Activated CD8-positive, alpha-beta memory T cell treated with anti-CD3 and anti-CD28 coated beads, Interleukin-2, amount 50 U/mL, for 24 hours (primary cell): ENCODE data around the gene LRRIQ3.

Source experiments
- DNase-seq: peaks from one replicate; pipeline ENCODE4 v3.0.0-alpha.2; 2020; ENCODE audit errors: extremely low read depth

The LRRIQ3 gene

GRCh38 chr1:74113333-74113732 is 84.6 kb downstream of the LRRIQ3 start:
- no peak for DNase-seq

- no peak for DNase-seq
Measured at GRCh38 chr1:74107394-74107793, 90.6 kb downstream of the LRRIQ3 start.

- no peak for DNase-seq
Measured at GRCh38 chr1:74091371-74091770, 106.6 kb downstream of the LRRIQ3 start.

- DNase-seq, result no peak
Measured at GRCh38 chr1:74083128-74083527, 114.8 kb downstream of the LRRIQ3 start.

- no peak for DNase-seq
Measured at GRCh38 chr1:74065081-74065480, 132.9 kb downstream of the LRRIQ3 start.

DNA sequence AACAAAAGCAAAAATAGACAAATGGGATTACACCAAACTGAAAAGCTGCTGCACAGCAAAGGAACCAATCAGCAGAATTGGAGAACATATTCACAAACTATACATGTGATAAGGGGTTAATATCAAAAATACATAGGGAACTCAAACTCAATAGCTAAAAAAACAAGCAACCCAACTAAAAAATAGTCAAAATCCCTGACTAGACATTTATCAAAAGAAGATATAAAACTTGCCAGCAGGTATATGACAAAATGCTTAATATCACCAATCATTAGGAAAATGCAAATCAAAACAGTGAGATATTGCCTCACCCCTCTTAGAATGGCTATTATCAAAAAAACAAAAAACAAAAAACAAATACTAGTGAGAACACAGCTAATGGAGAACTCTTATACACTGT is 140.3 kb downstream of the LRRIQ3 start:
- DNase-seq, result no peak

DNA sequence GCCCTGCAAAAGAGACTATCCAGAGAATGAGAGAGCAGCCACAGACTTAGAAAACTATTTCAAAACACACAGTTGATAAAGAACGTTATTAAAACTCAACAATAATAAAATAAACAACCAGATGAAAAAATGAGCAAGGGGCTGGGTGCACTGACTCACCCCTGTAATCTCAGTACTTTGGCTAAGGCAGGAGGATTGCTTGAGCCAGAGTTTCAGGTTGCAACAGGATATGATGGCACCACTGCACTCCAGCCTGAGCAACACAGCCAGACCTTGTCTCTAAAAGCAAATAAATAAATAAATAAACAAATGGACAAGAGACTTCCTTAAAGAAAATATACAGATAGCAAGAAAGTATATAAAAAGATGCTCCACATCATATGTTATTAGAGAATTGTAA is 144.6 kb downstream of the LRRIQ3 start:
- DNase-seq, result no peak

- no peak for DNase-seq
Measured at GRCh38 chr1:74050386-74050785, 147.6 kb downstream of the LRRIQ3 start.

DNA sequence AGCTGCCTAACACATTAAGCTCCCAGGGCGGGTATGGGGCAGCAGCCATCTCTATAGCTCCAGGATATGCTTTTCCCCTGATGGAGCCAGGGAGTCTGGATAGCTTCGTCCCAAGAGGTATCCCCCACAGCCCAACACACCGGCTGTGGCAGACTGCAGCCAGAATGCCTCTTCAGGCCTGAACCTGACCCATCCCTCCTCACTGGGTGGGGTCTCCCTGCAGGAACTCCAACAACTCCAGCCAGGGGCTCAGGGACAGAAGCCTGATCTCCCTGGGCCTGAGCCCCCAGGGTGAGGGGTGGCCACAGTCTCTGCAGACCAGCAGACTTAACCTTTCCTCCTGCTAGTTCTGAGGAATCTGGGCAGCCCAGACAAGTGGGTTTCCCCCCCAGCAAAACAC is 159.9 kb downstream of the LRRIQ3 start:
- DNase-seq, result no peak

DNA sequence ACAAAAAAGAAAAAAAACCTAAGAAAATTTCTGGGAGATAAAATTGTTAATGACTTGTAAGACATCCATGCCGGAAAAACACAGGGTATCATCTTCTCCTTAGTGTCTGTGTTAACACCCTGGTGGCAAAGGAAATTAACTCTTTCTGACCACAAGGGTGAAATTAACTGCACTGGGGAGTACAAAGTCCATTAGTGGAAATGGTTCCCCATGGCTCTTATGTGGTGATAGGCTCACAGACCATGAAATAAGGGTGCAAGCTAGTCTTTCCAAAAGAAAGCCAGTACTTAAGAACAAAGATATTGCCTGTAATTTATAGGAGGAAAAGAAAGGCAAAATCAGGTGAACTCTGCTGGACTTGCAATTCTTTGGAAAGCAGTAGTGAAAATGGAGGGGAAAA is 185.4 kb downstream of the LRRIQ3 start:
- DNase-seq, result no peak

DNA sequence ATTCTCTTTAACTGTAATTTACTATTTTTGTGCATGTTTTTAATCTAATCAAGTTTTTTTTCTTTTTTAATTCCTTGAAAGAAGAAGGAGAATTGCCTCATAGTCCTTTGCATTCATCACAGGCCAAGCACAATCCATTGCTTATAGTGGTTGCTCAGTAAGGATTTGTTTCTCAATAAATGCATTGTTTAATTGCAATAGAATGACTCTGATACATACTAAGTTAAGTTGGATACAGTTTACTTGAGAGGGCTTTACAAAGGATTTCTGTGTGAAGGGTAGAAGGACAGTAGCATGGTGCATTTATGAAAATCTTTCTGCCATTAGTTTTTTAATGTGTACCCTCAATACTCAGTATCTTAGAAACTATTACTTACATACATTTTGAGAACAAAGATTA is 186.2 kb downstream of the LRRIQ3 start:
- no peak for DNase-seq

- DNase-seq, result no peak
Measured at GRCh38 chr1:74010206-74010605, 187.8 kb downstream of the LRRIQ3 start.

DNA sequence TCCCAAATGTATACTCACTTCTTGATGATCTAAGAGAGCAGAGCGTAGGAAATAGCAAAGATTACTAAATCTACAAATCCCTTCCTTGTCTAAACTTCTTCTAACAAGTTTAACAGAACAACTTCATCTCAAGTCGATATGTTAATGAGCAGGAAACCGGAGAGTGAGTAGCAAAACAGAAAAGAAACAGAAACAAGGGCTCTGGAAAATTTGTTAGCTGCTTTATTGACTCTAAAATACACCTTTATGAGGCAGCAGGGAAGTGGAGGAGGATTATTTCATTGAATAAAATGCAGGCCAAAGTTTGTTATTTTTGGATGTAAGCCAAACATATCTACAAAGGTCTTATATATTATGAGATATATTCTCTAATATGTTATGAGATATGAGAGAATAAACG is 192.4 kb downstream of the LRRIQ3 start:
- DNase-seq, result no peak

- no peak for DNase-seq
Measured at GRCh38 chr1:74003806-74004205, 194.2 kb downstream of the LRRIQ3 start.

GRCh38 chr1:73998348-73998959 is 199.5 kb downstream of the LRRIQ3 start:
- DNase-seq, result no peak

DNA sequence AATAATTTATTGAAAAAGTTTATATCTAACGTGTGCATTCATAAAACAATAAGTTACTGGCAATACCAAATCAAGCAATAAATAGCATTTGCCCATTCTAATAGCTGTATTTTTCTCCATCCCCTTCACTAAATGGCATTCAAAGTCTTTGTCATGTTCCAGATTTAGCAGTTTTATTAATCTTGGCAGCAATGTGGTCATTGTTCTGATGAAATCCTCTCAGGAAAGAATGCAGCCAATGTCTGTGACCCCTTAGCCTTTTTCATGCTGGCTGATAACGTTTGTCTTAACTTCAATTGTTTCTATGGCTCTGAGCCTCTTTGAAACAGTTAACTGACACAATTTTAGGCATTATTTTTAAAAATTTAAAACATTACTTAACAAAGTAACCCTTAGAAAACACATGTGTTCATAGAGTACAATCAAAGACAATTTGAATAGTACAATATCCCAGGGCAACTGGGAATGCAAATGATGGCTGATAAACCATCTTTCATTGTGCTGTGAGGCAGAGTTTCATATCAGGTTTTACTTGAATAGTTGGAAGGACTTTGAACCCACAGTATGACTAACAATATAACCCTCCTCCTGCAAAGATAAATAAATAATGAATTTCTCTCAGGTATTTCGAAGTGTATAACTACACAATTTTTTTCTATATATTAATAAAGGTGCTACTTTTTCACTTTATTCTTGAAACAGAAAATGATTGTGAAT is 217.5 kb downstream of the LRRIQ3 start:
- no peak for DNase-seq

DNA sequence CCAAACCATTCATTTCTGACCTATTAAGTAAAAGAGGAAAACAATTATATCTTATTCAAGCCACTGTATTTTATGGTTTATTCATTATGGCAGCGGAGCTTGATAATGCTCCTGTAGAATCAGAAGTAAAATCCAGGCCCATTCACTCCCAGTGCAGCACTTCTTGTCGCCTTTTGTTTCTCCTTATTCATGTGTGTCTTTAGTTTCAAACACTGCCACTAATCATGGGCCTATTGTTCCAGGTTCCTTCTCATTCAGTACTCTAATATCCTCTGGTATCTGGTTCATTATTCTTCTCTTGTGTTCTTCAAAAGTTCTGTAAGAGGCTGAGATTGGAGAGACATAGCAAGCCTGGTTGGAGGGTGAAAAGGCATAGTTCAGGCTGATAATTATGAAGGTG is 218.3 kb downstream of the LRRIQ3 start:
- DNase-seq, result no peak

- DNase-seq, result no peak
Measured at GRCh38 chr1:73978964-73979363, 219.0 kb downstream of the LRRIQ3 start.
